Mucosa of descending colon (tissue), 3 donors: Measurements from ENCODE around the gene HK3. TPM values are rescaled to one million over a fixed set of nuclear protein-coding genes. Genes with fewer than 3 reads are reported as not detected.
A peak's percentile ranks its signal among the peaks of the same experiment; 100 is the strongest.

Source experiments
- ATAC-seq: fragments of 200-7000 bp; cut with Tn5 transposase; one replicate; pipeline ENCODE4 v1.9.1; 2020; ENCODE audit warnings: mild to moderate bottlenecking, moderate library complexity
- DNase-seq, 3 donors: peaks; one replicate each; pipeline ENCODE4 v3.0.0-alpha.2; 2020
- H3K36me3 ChIP-seq: fragments of 200-600 bp; one replicate; pipeline ENCODE4 v1.8.0; 2021; ENCODE audit warnings: low read depth, mild to moderate bottlenecking
- H3K4me1 ChIP-seq: fragments of 200-600 bp; one replicate; pipeline ENCODE4 v1.8.0; 2021; ENCODE audit warnings: low read depth, mild to moderate bottlenecking
- H3K4me3 ChIP-seq: fragments of 200-600 bp; one replicate; pipeline ENCODE4 v1.8.0; 2021; ENCODE audit warnings: mild to moderate bottlenecking
- H3K9me3 ChIP-seq: fragments of 200-600 bp; one replicate; pipeline ENCODE4 v1.8.0; 2021; ENCODE audit warnings: mild to moderate bottlenecking
- intact Hi-C, 2 donors: fragments of 100-400 bp; cut with DNase I in 1 of 2; cut with micrococcal nuclease in 1 of 2; formaldehyde crosslinking; loops; one replicate each; pipeline versions ENCODE4 v1.11.0 to v1.11.1; 2022; cut with DNase I, micrococcal nuclease
- total RNA-seq, 3 donors: library from RNA; stranded (reverse); fragmentation: NEBNext Ultra II Directional in 2 of 3; extraction: Animal tissue kit (Norgen Biotek cat#: 25700) in 2 of 3; gene quantifications; one replicate each; pipeline versions ENCODE4 v1.2.1 to v1.2.4, GENCODE V29; 2021 to 2023
- TF ChIP-seq, protein P1 (sequence below): fragments of 200-600 bp; IDR thresholded peaks from one replicate; pipeline ENCODE4 v1.8.0; 2022; ENCODE audit warnings: antibody characterized with exemption, mild to moderate bottlenecking
- donor health status: DM: no; HTN: no; CAD: no; lungs with moderate emphysema.
- donor health status: DM: no; HTN: no; CAD: no.
- donor health status: DM: no; HTN: yes; CAD: no.

HK3 gene
- total RNA-seq, 3 donors from 2014 or later, result 2.4 to 12.8 (median 7.7) TPM

DNA sequence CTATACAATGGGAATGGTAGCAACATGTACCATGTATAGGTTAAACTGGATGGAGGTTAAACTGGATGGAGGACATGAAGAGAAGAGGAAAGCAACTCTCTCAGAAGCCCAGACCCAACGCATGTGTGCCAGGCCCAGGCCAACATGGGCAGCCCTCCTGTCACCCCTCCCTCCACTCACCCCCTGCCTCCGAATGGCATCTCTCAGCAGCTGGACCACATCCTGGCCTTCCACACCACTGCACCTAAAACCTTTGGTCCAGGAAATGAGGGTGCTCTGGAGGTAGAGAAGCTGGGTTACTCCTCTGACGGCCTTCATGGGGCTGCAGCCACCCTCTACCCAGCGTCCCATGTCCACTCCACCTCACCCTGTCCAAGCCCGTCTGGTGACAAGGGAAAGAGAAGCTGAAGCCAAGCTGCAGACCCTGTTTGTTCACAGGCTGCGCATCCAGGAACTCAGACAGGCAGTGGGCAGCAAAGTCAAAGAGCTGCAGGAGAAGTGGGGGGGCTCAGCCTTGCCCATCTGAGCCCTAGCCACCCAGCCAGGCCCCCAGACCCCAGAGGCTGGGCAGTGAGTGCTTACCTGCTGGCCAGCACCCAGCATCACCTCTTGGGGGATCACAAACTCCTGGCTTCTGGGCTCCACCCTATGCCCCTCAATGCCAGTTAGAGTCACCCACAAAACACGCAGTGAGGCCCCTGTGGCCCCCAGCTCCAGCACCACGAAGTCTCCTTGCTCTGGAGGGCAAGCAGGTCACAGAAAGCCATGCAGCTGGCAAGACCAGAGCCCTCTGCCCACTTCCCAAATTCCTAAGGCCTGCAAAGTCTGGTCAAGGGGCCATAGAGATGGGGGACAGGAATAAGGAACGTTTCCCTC, 8.5 kb downstream of the HK3 start:
- no peaks in the 10 kb centered on the region for H3K4me1 ChIP-seq
- DNase-seq, result peak in 1 of 3 donors; percentile 11
- no peaks in the 10 kb centered on the region for H3K36me3 ChIP-seq
- no peak overlapping the region for H3K4me3 ChIP-seq
- no peak for ATAC-seq
- intact Hi-C loops, result no loop called here
- no peaks in the 10 kb centered on the region for H3K9me3 ChIP-seq
- TF ChIP-seq, protein P1, sequence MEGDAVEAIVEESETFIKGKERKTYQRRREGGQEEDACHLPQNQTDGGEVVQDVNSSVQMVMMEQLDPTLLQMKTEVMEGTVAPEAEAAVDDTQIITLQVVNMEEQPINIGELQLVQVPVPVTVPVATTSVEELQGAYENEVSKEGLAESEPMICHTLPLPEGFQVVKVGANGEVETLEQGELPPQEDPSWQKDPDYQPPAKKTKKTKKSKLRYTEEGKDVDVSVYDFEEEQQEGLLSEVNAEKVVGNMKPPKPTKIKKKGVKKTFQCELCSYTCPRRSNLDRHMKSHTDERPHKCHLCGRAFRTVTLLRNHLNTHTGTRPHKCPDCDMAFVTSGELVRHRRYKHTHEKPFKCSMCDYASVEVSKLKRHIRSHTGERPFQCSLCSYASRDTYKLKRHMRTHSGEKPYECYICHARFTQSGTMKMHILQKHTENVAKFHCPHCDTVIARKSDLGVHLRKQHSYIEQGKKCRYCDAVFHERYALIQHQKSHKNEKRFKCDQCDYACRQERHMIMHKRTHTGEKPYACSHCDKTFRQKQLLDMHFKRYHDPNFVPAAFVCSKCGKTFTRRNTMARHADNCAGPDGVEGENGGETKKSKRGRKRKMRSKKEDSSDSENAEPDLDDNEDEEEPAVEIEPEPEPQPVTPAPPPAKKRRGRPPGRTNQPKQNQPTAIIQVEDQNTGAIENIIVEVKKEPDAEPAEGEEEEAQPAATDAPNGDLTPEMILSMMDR, result no peak

DNA sequence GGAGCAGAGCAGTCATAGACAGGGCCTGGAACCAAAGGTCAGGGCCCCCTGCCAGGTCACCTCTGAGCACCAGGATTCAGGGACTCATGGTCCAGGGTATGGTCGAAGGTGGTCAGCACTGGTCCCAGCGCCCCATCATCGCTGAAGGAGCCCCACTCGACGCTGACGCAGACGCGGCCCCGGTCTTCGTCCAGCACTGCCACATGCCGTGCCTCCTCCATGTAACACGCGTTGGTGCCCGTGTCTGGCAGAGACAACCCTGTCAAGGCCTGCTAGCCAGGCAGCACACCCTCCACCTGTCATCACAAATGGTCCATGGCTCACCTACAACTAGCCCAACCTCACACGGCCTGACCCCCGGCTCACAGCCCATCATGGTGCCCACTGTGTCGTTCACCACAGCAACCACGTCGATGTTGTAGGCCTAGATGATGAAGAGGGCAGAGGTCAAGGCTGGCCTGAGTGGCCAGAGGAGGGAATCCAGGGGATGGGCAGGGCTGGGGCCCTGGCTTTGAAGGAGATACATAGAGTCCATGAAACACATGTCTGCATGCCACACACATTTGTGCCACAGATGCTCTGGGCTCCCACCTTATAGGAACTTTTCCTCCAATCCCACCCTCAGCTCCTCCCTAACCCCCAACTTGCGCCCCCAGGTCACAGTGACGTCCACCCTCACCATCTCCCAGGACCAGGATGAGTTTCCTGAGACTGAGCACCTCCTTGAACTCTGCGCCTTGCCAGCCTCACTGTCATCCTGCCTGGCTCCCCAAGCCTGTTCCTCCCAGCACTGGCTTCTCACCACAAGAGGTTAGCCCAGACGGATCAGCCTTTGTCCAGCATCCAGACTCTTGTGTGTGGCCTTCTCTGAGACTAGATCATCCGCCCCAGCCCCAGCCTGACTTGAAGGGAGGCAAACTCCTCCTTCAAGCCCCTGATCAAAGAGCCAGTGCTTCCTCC, 9.5 kb downstream of the HK3 start:
- intact Hi-C loops, result no loop called here
- ATAC-seq, result no peak
- TF ChIP-seq, protein P1, result no peak
- H3K9me3 ChIP-seq, result no peaks in the 10 kb centered on the region
- peak in 1 of 3 donors; percentile 11 for DNase-seq
- no peaks in the 10 kb centered on the region for H3K4me1 ChIP-seq
- H3K4me3 ChIP-seq, result no peak overlapping the region
- no peaks in the 10 kb centered on the region for H3K36me3 ChIP-seq

DNA sequence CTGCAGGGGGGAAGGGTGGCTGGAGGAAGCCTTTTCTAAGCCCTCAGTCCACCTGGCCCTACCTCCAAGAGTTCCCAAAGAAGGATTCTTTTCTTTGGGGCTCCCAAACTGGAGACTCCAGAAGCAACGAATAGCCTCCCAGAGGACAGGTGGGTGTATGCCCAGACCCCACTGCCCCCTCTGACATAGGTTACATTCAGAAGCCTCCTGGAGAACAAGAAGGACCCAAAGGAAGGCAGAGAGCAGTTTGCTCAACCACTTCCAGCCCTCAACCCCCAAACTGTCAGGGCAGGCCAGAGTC, 10.3 kb downstream of the HK3 start:
- DNase-seq (no peak), ATAC-seq (no peak)
- H3K4me3 ChIP-seq, result no peak overlapping the region
- no peaks in the 10 kb centered on the region for H3K9me3 ChIP-seq
- no peaks in the 10 kb centered on the region for H3K36me3 ChIP-seq
- TF ChIP-seq, protein P1, result no peak
- no peaks in the 10 kb centered on the region for H3K4me1 ChIP-seq
- intact Hi-C loops, result no loop called here

DNA sequence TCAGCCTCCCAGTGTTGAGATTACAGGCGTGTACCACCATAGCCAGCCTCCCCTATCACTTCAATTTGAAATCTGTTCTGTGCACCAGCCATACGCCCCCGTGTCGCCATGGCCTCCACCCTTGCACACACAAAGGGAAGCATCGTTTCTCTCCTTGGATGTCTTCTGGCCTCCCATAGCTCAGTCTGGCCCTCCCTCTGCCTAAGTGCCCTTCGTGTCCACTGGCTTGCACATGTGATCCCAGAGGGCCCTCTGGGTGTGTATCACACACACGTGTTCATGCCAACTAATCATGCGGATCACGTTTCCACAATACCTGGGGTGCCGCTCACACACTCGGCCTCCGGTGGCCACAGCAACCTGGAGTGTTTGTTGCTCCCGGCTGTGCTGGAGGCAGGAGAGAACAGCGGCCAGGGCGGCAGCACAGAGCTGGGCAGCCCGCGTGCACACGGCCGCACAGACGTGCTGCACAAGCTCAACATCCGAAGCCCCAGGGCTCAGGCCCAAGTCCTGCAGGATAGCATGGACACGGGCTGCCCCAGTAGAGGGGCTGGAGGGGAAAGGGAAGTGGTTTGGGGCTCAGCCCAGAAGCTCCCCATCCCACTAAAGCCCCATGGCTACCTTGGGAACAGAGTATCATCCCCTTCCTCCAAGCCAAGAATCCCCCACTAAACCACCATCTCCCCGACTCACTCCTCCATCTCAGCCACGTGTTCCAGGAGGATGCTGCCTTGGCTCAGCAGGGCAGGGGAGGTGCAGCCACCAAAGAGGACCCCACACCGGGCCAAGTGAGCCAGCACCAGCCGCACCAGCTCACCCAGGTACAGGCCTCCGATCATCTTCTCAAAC, 10.9 kb downstream of the HK3 start:
- TF ChIP-seq, protein P1, result no peak
- H3K36me3 ChIP-seq, result no peaks in the 10 kb centered on the region
- no peaks in the 10 kb centered on the region for H3K4me1 ChIP-seq
- H3K4me3 ChIP-seq, result no peak overlapping the region
- DNase-seq (peak in 1 of 3 donors; percentile 7), ATAC-seq (no peak)
- intact Hi-C loops, result no loop called here
- H3K9me3 ChIP-seq, result no peaks in the 10 kb centered on the region

DNA sequence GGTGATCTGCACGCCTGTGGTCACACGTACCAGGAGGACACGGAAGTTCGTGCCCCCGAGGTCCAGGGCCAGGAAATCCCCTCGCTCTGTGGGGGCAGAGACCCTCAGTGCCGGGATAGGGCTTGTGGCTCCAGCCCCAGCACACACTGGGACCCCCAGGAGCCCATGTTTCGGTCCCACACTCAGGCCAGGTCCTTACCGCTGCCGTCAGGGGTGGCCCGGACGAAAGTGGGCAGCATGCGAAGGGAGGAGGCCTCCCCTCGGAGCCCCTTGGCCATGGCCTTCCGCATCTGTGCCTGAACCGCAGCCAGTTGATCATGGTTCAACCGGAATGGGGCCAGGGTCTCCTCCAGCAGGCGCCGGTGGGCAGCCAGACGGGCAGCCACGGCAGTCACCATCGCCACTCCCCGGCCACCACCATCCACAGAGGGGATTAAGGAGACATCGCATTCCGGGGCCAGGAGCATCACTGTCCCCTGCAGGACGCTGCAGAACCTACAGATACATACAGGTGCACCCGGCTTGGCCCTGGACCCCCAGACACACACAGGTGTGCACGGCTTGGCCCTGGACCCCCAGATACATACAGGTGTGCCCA, 11.8 kb downstream of the HK3 start:
- H3K4me1 ChIP-seq, result no peaks in the 10 kb centered on the region
- TF ChIP-seq, protein P1, result no peak
- DNase-seq (peak in 1 of 3 donors; percentile 8), ATAC-seq (no peak)
- intact Hi-C loops, result no loop called here
- no peak overlapping the region for H3K4me3 ChIP-seq
- H3K9me3 ChIP-seq, result no peaks in the 10 kb centered on the region
- no peaks in the 10 kb centered on the region for H3K36me3 ChIP-seq
